ENCODE data around the gene ST6GALNAC3.

Gene ST6GALNAC3

GRCh38 chr1:76501136-76501535 is 426.6 kb downstream of the ST6GALNAC3 start:
- DNase-seq = no peak
- intact Hi-C loops (cut with DNase I) = no loop called here

GRCh38 chr1:76501586-76502219 is 427.2 kb downstream of the ST6GALNAC3 start:
- intact Hi-C loops (cut with DNase I) = no loop called here
- DNase-seq = no peak

GRCh38 chr1:76503100-76503499 is 428.6 kb downstream of the ST6GALNAC3 start:
- no peak for DNase-seq

GRCh38 chr1:76503736-76504135 is 429.2 kb downstream of the ST6GALNAC3 start:
- no peak for DNase-seq
- intact Hi-C loops (cut with DNase I) = no loop called here

More at GRCh38 chr1:76503100-76503499, 428.6 kb downstream of the ST6GALNAC3 start:
- intact Hi-C loops (cut with DNase I) = no loop called here

- intact Hi-C loops (cut with DNase I) = no loop called here
- DNase-seq = no peak
Measured at GRCh38 chr1:76507376-76507775, 432.8 kb downstream of the ST6GALNAC3 start.

- DNase-seq = no peak
- intact Hi-C loops (cut with DNase I) = no loop called here
Measured at GRCh38 chr1:76508871-76509270, 434.3 kb downstream of the ST6GALNAC3 start.

GRCh38 chr1:76510672-76511557 is 436.4 kb downstream of the ST6GALNAC3 start:
- intact Hi-C loops (cut with DNase I) = no loop called here
- DNase-seq = peak in 28 of 42 donors; percentile 8 to 70 (median 26)

- intact Hi-C loops (cut with DNase I) = no loop called here
- no peak for DNase-seq
Measured at GRCh38 chr1:76511558-76512179, 437.1 kb downstream of the ST6GALNAC3 start.

GRCh38 chr1:76530953-76531352 is 456.4 kb downstream of the ST6GALNAC3 start:
- DNase-seq = no peak
- intact Hi-C loops (cut with DNase I) = no loop called here

- intact Hi-C loops (cut with DNase I) = no loop called here
- DNase-seq = no peak
Measured at GRCh38 chr1:76541618-76542017, 467.1 kb downstream of the ST6GALNAC3 start.

- DNase-seq = no peak
- intact Hi-C loops (cut with DNase I) = no loop called here
Measured at GRCh38 chr1:76542359-76542758, 467.8 kb downstream of the ST6GALNAC3 start.

- DNase-seq = peak in 22 of 42 donors; percentile 7 to 69 (median 22)
Measured at GRCh38 chr1:76543495-76543894, 468.9 kb downstream of the ST6GALNAC3 start.

GRCh38 chr1:76546354-76546933 is 471.9 kb downstream of the ST6GALNAC3 start:
- peak in 1 of 42 donors; percentile 7 for DNase-seq
- intact Hi-C loops (cut with DNase I) = no loop called here

More at GRCh38 chr1:76543495-76543894, 468.9 kb downstream of the ST6GALNAC3 start:
- intact Hi-C loops (cut with DNase I) = no loop called here

- intact Hi-C loops (cut with DNase I) = no loop called here
- no peak for DNase-seq
Measured at GRCh38 chr1:76547916-76548315, 473.4 kb downstream of the ST6GALNAC3 start.

- no peak for DNase-seq
- intact Hi-C loops (cut with DNase I) = no loop called here
Measured at GRCh38 chr1:76548513-76549100, 474.1 kb downstream of the ST6GALNAC3 start.

GRCh38 chr1:76554283-76554682 is 479.7 kb downstream of the ST6GALNAC3 start:
- DNase-seq = no peak
- intact Hi-C loops (cut with DNase I) = no loop called here

- DNase-seq = no peak
- intact Hi-C loops (cut with DNase I) = no loop called here
Measured at GRCh38 chr1:76562292-76562691, 487.7 kb downstream of the ST6GALNAC3 start.

- intact Hi-C loops (cut with DNase I) = no loop called here
- no peak for DNase-seq
Measured at GRCh38 chr1:76568573-76569238, 494.2 kb downstream of the ST6GALNAC3 start.

GRCh38 chr1:76571248-76571647 is 496.7 kb downstream of the ST6GALNAC3 start:
- DNase-seq = no peak
- intact Hi-C loops (cut with DNase I) = no loop called here
